MM.1S (cell line): ENCODE results near the gene ZIC4.

Experiments
- DNase-seq: peaks from one replicate; pipeline ENCODE4 v3.0.0-alpha.2; 2015
- H2AFZ ChIP-seq: fragments of 300-600 bp; sonication (generic); 2 replicates; pipeline ENCODE4 v1.6.0; 2016; ENCODE audit warnings: antibody characterized with exemption, low read length
- H3F3A ChIP-seq: fragments of 300-600 bp; sonication (generic); 2 replicates; pipeline ENCODE4 v1.6.1; 2016; ENCODE audit warnings: mild to moderate bottlenecking, antibody characterized with exemption, low read length, moderate library complexity, mixed read lengths; ENCODE audit not compliant: insufficient read depth
- H3K27ac ChIP-seq: fragments of 300-600 bp; sonication (generic); 2 replicates; pipeline ENCODE4 v1.5.1; 2016; ENCODE audit warnings: mild to moderate bottlenecking, low read length
- H3K27me3 ChIP-seq: fragments of 300-600 bp; sonication (generic); replicated peaks from 2 replicates; pipeline ENCODE4 v1.6.0; 2016; ENCODE audit warnings: low read length; ENCODE audit not compliant: insufficient read depth
- H3K36me3 ChIP-seq: fragments of 300-600 bp; sonication (generic); replicated peaks from 2 replicates; pipeline ENCODE4 v1.6.1; 2016; ENCODE audit warnings: mild to moderate bottlenecking, low read length, mixed read lengths; ENCODE audit not compliant: insufficient read depth
- H3K4me1 ChIP-seq: fragments of 300-600 bp; sonication (generic); 2 replicates; pipeline ENCODE4 v1.6.1; 2016; ENCODE audit warnings: low read length, mixed read lengths
- H3K4me2 ChIP-seq: fragments of 300-600 bp; sonication (generic); 2 replicates; pipeline ENCODE4 v1.6.0; 2016; ENCODE audit warnings: low read depth, low read length
- H3K4me3 ChIP-seq: fragments of 300-600 bp; sonication (generic); 2 replicates; pipeline ENCODE4 v1.5.1; 2016; ENCODE audit warnings: low read length, mixed read lengths
- H3K79me2 ChIP-seq: fragments of 300-600 bp; sonication (generic); 2 replicates; pipeline ENCODE4 v1.6.1; 2016; ENCODE audit warnings: mixed run types, low read length, mixed read lengths
- H3K9ac ChIP-seq: fragments of 300-600 bp; sonication (generic); 2 replicates; pipeline ENCODE4 v1.6.1; 2016; ENCODE audit warnings: low read length, mixed read lengths
- H3K9me2 ChIP-seq: fragments of 300-600 bp; sonication (generic); replicated peaks from 2 replicates; pipeline ENCODE4 v1.6.1; 2016; ENCODE audit warnings: mild to moderate bottlenecking, low read length, mixed read lengths; ENCODE audit not compliant: insufficient read depth
- H3K9me3 ChIP-seq: fragments of 300-600 bp; sonication (generic); replicated peaks from 2 replicates; pipeline ENCODE4 v1.6.1; 2016; ENCODE audit warnings: mild to moderate bottlenecking, low read length, mixed read lengths; ENCODE audit not compliant: insufficient read depth
- H4K20me1 ChIP-seq: fragments of 300-600 bp; sonication (generic); 2 replicates; pipeline ENCODE4 v1.6.1; 2016; ENCODE audit warnings: mild to moderate bottlenecking, low read length, moderate library complexity, mixed read lengths; ENCODE audit not compliant: insufficient read depth
- EZH2 ChIP-seq: fragments of 300-600 bp; sonication (generic); optimal IDR thresholded peaks from 2 replicates; pipeline ENCODE3; 2017; ENCODE audit warnings: low read depth, mild to moderate bottlenecking, antibody characterized with exemption, low read length, mixed read lengths
- EZH2phosphoT487 ChIP-seq: fragments of 300-600 bp; sonication (generic); IDR thresholded peaks from 2 replicates; pipeline ENCODE4 v1.6.1; 2018; ENCODE audit warnings: antibody characterized with exemption, low read length
- TF ChIP-seq, protein P1 (sequence below): fragments of 300-600 bp; sonication (generic); IDR thresholded peaks from 2 replicates; pipeline ENCODE4 v1.5.1; 2016; ENCODE audit warnings: antibody characterized with exemption, low read length, mixed read lengths

ZIC4 gene

GRCh38 chr3:147371771-147372340 lies 34.5 kb downstream of the ZIC4 start:
- no peak for DNase-seq
- Histone ChIP-seq H3K79me2 (no peaks in the 10 kb centered on the region), H3K27ac (no peak overlapping the region), H3K9me3 (no peaks in the 10 kb centered on the region), H3K36me3 (no peaks in the 10 kb centered on the region), H3K4me2 (no peak overlapping the region), H3K9ac (no peak overlapping the region), H3F3A (no peaks in the 10 kb centered on the region), H3K4me1 (no peaks in the 10 kb centered on the region), H3K4me3 (no peak overlapping the region), H3K9me2 (no peaks in the 10 kb centered on the region), H2AFZ (no peak overlapping the region), H3K27me3 (no peaks in the 10 kb centered on the region), H4K20me1 (no peaks in the 10 kb centered on the region)
- TF ChIP-seq EZH2phosphoT487 (no peak), EZH2 (no peak)
- TF ChIP-seq, protein P1, sequence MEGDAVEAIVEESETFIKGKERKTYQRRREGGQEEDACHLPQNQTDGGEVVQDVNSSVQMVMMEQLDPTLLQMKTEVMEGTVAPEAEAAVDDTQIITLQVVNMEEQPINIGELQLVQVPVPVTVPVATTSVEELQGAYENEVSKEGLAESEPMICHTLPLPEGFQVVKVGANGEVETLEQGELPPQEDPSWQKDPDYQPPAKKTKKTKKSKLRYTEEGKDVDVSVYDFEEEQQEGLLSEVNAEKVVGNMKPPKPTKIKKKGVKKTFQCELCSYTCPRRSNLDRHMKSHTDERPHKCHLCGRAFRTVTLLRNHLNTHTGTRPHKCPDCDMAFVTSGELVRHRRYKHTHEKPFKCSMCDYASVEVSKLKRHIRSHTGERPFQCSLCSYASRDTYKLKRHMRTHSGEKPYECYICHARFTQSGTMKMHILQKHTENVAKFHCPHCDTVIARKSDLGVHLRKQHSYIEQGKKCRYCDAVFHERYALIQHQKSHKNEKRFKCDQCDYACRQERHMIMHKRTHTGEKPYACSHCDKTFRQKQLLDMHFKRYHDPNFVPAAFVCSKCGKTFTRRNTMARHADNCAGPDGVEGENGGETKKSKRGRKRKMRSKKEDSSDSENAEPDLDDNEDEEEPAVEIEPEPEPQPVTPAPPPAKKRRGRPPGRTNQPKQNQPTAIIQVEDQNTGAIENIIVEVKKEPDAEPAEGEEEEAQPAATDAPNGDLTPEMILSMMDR: no peak

- Histone ChIP-seq H3K4me2 (no peak overlapping the region), H2AFZ (no peak overlapping the region), H3K4me1 (no peaks in the 10 kb centered on the region), H3K27ac (no peak overlapping the region), H3K9me2 (no peaks in the 10 kb centered on the region), H3K9me3 (no peaks in the 10 kb centered on the region), H3F3A (no peaks in the 10 kb centered on the region), H3K27me3 (no peaks in the 10 kb centered on the region), H3K4me3 (no peak overlapping the region), H4K20me1 (no peaks in the 10 kb centered on the region), H3K36me3 (no peaks in the 10 kb centered on the region), H3K9ac (no peak overlapping the region), H3K79me2 (no peaks in the 10 kb centered on the region)
- no peak for DNase-seq
- TF ChIP-seq, protein P1: no peak
- TF ChIP-seq EZH2 (no peak), EZH2phosphoT487 (no peak)
Observed at GRCh38 chr3:147371140-147371539, 35.2 kb downstream of the ZIC4 start.

DNA sequence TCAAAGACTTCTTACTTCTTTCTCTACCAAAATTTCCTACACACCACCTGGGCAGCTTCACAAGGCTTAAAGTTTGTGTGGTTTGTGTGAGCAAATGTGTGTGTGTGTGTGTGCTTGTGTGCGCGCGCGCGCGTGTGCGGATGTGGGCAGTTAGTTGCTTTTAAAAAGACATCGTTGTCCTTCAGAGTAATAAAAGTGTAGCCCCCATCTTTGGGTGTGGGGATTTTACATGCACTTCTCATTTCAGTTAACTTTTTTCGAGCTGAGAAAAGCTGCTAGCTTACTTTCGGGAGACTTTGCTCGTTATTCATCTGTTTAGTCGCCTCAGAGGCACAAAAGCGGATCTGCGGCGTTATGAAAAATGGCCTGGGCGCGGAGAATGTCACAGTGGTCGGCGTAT lies 36.0 kb downstream of the ZIC4 start:
- Histone ChIP-seq H3K9me2 (no peaks in the 10 kb centered on the region), H3F3A (no peaks in the 10 kb centered on the region), H3K9me3 (no peaks in the 10 kb centered on the region), H3K27me3 (no peaks in the 10 kb centered on the region), H3K36me3 (no peaks in the 10 kb centered on the region), H3K79me2 (no peaks in the 10 kb centered on the region), H3K4me1 (no peaks in the 10 kb centered on the region), H3K4me3 (no peak overlapping the region), H4K20me1 (no peaks in the 10 kb centered on the region), H3K4me2 (no peak overlapping the region), H3K9ac (no peak overlapping the region), H2AFZ (no peak overlapping the region), H3K27ac (no peak overlapping the region)
- TF ChIP-seq, protein P1: no peak
- TF ChIP-seq EZH2phosphoT487 (no peak), EZH2 (no peak)
- DNase-seq: no peak
